H7 (cell line): ENCODE results near the gene ZNF444. TPM values are rescaled to one million over a fixed set of nuclear protein-coding genes. Genes with fewer than 3 reads are reported as not detected.
A peak's percentile ranks its signal among the peaks of the same experiment; 100 is the strongest.
"Not testable (repeated sequence)": the region's sequence is repeated elsewhere in the genome, so short reads cannot be mapped to it uniquely, and the experiment has no call there.

Experiments
- DNase-seq: peaks from one replicate; pipeline ENCODE4 v3.0.0; 2012
- H3K27me3 ChIP-seq: 2 replicates; pipeline ENCODE4 v1.6.0; 2011; ENCODE audit warnings: mild to moderate bottlenecking, low read length; ENCODE audit not compliant: control insufficient read depth, insufficient read depth
- H3K36me3 ChIP-seq: replicated peaks from 2 replicates; pipeline ENCODE4 v1.5.1; 2011; ENCODE audit warnings: low read length; ENCODE audit not compliant: control insufficient read depth, insufficient read depth
- H3K4me3 ChIP-seq: 2 replicates; pipeline ENCODE4 v1.5.1; 2011; ENCODE audit warnings: low read depth, mild to moderate bottlenecking, control low read depth, low read length, moderate library complexity; ENCODE audit not compliant: insufficient read depth
- total RNA-seq: library from RNA; depleted of rRNA; stranded (reverse); fragments of >200 nt; shearing (Covaris generic); gene quantifications from 2 replicates; pipeline ENCODE4 v1.2.3, GENCODE V29; 2014; rRNA removed

ZNF444 gene
- total RNA-seq = 60.9 and 63.4 TPM in 2 replicates

GRCh38 chr19:56140583-56141416 is at the start of gene ZNF444:
ZNF444 (plus strand) TSS chr19:56141287; CDS start chr19:56146912, 5,625 bp downstream.
- no peaks in the 10 kb centered on the region; the same call in 1 of the 2 replicates for H3K36me3 ChIP-seq
- no peaks in the 10 kb centered on the region for H3K27me3 ChIP-seq
- H3K4me3 ChIP-seq = peak within 1 kb of the TSS; percentile 63
- DNase-seq = peak; percentile 98

GRCh38 chr19:56091751-56092546 is 49.1 kb upstream of the ZNF444 start:
- DNase-seq = peak; percentile 52
- no peaks in the 10 kb centered on the region for H3K27me3 ChIP-seq
- no peaks in the 10 kb centered on the region; the same call in 1 of the 2 replicates for H3K36me3 ChIP-seq
- no peak overlapping the region for H3K4me3 ChIP-seq

GRCh38 chr19:56092685-56093631 is 48.1 kb upstream of the ZNF444 start:
- peak; percentile 20 for DNase-seq

GRCh38 chr19:56094449-56094848 is 46.6 kb upstream of the ZNF444 start:
- Histone ChIP-seq H3K27me3 (no peaks in the 10 kb centered on the region), H3K36me3 (no peaks in the 10 kb centered on the region; the same call in 1 of the 2 replicates), H3K4me3 (no peak overlapping the region)
- peak; percentile 5 for DNase-seq

More at GRCh38 chr19:56092685-56093631, 48.1 kb upstream of the ZNF444 start:
- Histone ChIP-seq H3K36me3 (no peaks in the 10 kb centered on the region; the same call in 1 of the 2 replicates), H3K4me3 (no peak overlapping the region), H3K27me3 (no peaks in the 10 kb centered on the region)

- Histone ChIP-seq H3K4me3 (no peak overlapping the region), H3K36me3 (peaks cover 1% of the 10 kb centered on the region), H3K27me3 (no peaks in the 10 kb centered on the region)
- no peak for DNase-seq
These were observed 44.4 kb upstream of the ZNF444 start for GRCh38 chr19:56096665-56097064.

GRCh38 chr19:56097306-56097705 is 43.8 kb upstream of the ZNF444 start:
- DNase-seq = peak; percentile 62
- Histone ChIP-seq H3K27me3 (no peaks in the 10 kb centered on the region), H3K36me3 (peaks cover 4% of the 10 kb centered on the region), H3K4me3 (no peak overlapping the region)

- DNase-seq = peak; percentile 59
- Histone ChIP-seq H3K27me3 (no peaks in the 10 kb centered on the region), H3K36me3 (peaks cover 5% of the 10 kb centered on the region)
These were observed 43.3 kb upstream of the ZNF444 start for GRCh38 chr19:56097776-56098175.

GRCh38 chr19:56098237-56098636 is 42.9 kb upstream of the ZNF444 start:
- DNase-seq = peak; percentile 39
- not testable (repeated sequence) for H3K4me3 ChIP-seq, H3K27me3 ChIP-seq, H3K36me3 ChIP-seq

More at GRCh38 chr19:56097776-56098175, 43.3 kb upstream of the ZNF444 start:
- H3K4me3 ChIP-seq = no peak overlapping the region

GRCh38 chr19:56098731-56099568 is 42.1 kb upstream of the ZNF444 start:
- DNase-seq = peak; percentile 56
- H3K27me3 ChIP-seq = no peaks in the 10 kb centered on the region

GRCh38 chr19:56099638-56100539 is 41.2 kb upstream of the ZNF444 start:
- peak; percentile 59 for DNase-seq
- H3K4me3 ChIP-seq = no peak overlapping the region
- no peaks in the 10 kb centered on the region for H3K27me3 ChIP-seq
- H3K36me3 ChIP-seq = peaks cover 5% of the 10 kb centered on the region

More at GRCh38 chr19:56098731-56099568, 42.1 kb upstream of the ZNF444 start:
- H3K4me3 ChIP-seq = no peak overlapping the region
- peaks cover 5% of the 10 kb centered on the region for H3K36me3 ChIP-seq

- Histone ChIP-seq H3K36me3 (peaks cover 5% of the 10 kb centered on the region), H3K27me3 (no peaks in the 10 kb centered on the region)
These were observed 40.0 kb upstream of the ZNF444 start for GRCh38 chr19:56101095-56101494.

GRCh38 chr19:56101746-56102535 is 39.1 kb upstream of the ZNF444 start:
- H3K36me3 ChIP-seq = peaks cover 5% of the 10 kb centered on the region
- DNase-seq = no peak
- no peak overlapping the region for H3K4me3 ChIP-seq
- no peaks in the 10 kb centered on the region for H3K27me3 ChIP-seq

More at GRCh38 chr19:56101095-56101494, 40.0 kb upstream of the ZNF444 start:
- no peak for DNase-seq
- no peak overlapping the region for H3K4me3 ChIP-seq
